IMR-90 (cell line): ENCODE data around the gene CDV3. TPM values are rescaled to one million over a fixed set of nuclear protein-coding genes. Genes with fewer than 3 reads are reported as not detected.
A peak's percentile ranks its signal among the peaks of the same experiment; 100 is the strongest.

Experiments
- ATAC-seq: fragments of 200-7000 bp; cut with Tn5 transposase; 2 replicates; pipeline ENCODE4 v1.9.1; 2020; ENCODE audit warnings: low read depth, mild to moderate bottlenecking, moderate library complexity
- BruUV-seq: library from RNA; stranded (reverse); fragments of 400-500 nt; replicated peaks from 2 replicates; lab custom pipeline; 2021; lab: Mats Ljungman, UMichigan
- CTCF ChIA-PET: fragments of 300-600 bp; formaldehyde crosslinking; extraction: SDS; loops from one replicate; lab custom pipeline; 2021; ENCODE audit warnings: antibody characterized with exemption; lab: Yijun Ruan, JAX
- POLR2A ChIA-PET: fragments of 300-600 bp; sonication (Branson Sonifier 250); formaldehyde crosslinking; loops from one replicate; lab custom pipeline; 2022; ENCODE audit warnings: antibody characterized with exemption; ENCODE audit not compliant: unreplicated experiment; lab: Charles Lee
- DNase-seq: peaks from one replicate; pipeline ENCODE4 v3.0.0; 2013
- H2AFZ ChIP-seq: replicated peaks from 2 replicates; pipeline ENCODE3; 2013; ENCODE audit warnings: low read length, mild to moderate bottlenecking; ENCODE audit not compliant: poor library complexity
- H2AK5ac ChIP-seq: 2 replicates; pipeline ENCODE4 v1.6.1; 2013; ENCODE audit warnings: low read depth, low read length, inconsistent platforms
- H2AK9ac ChIP-seq: replicated peaks from 2 replicates; pipeline ENCODE3; 2013; ENCODE audit warnings: mild to moderate bottlenecking, low read depth, low read length, moderate library complexity; ENCODE audit not compliant: poor library complexity
- H2BK120ac ChIP-seq: 2 replicates; pipeline ENCODE4 v1.6.1; 2013; ENCODE audit warnings: low read depth, low read length, inconsistent platforms
- H2BK15ac ChIP-seq: 3 replicates; pipeline ENCODE4 v1.6.1; 2013; ENCODE audit warnings: low read depth, low read length, inconsistent platforms
- H2BK20ac ChIP-seq: 2 replicates; pipeline ENCODE4 v1.6.1; 2013; ENCODE audit warnings: low read depth, mild to moderate bottlenecking, inconsistent platforms, low read length, moderate library complexity
- H2BK5ac ChIP-seq: 2 replicates; pipeline ENCODE4 v1.6.1; 2013; ENCODE audit warnings: mild to moderate bottlenecking, low read depth, low read length, inconsistent platforms; ENCODE audit not compliant: poor library complexity, severe bottlenecking
- H3K14ac ChIP-seq: replicated peaks from 2 replicates; pipeline ENCODE4 v1.6.1; 2013; ENCODE audit warnings: low read depth, low read length, inconsistent platforms
- H3K18ac ChIP-seq: 2 replicates; pipeline ENCODE4 v1.6.1; 2013; ENCODE audit warnings: low read depth, low read length, control low read depth
- H3K23ac ChIP-seq: 2 replicates; pipeline ENCODE4 v1.6.1; 2013; ENCODE audit warnings: low read depth, low read length, inconsistent platforms
- H3K27ac ChIP-seq: 2 replicates; pipeline ENCODE4 v1.5.1; 2013; ENCODE audit warnings: mild to moderate bottlenecking, control low read depth, low read length; ENCODE audit not compliant: insufficient read depth
- H3K27me3 ChIP-seq: 2 replicates; pipeline ENCODE4 v1.6.1; 2013; ENCODE audit warnings: low read length; ENCODE audit not compliant: control insufficient read depth, insufficient read depth
- H3K36me3 ChIP-seq: 2 replicates; pipeline ENCODE4 v1.6.1; 2013; ENCODE audit warnings: low read length, mixed read lengths; ENCODE audit not compliant: control insufficient read depth, insufficient read depth
- H3K4ac ChIP-seq: 2 replicates; pipeline ENCODE4 v1.6.1; 2013; ENCODE audit warnings: low read depth, low read length, inconsistent platforms
- H3K4me1 ChIP-seq: 2 replicates; pipeline ENCODE4 v1.6.1; 2013; ENCODE audit warnings: low read length, mixed read lengths; ENCODE audit not compliant: control insufficient read depth, insufficient read depth
- H3K4me2 ChIP-seq: 2 replicates; pipeline ENCODE4 v1.6.1; 2013; ENCODE audit warnings: low read depth, mild to moderate bottlenecking, control low read depth, low read length, moderate library complexity
- H3K4me3 ChIP-seq: 2 replicates; pipeline ENCODE4 v1.5.1; 2013; ENCODE audit warnings: low read depth, mild to moderate bottlenecking, control low read depth, low read length, moderate library complexity; ENCODE audit not compliant: insufficient read depth
- H3K56ac ChIP-seq: 2 replicates; pipeline ENCODE4 v1.6.1; 2013; ENCODE audit warnings: low read length, inconsistent platforms; ENCODE audit not compliant: insufficient read depth; ENCODE audit errors: extremely low read depth
- H3K79me1 ChIP-seq, 2 experiments: 2 replicates each; pipeline ENCODE4 v1.6.1; 2013; ENCODE audit warnings: low read length in 2 of 2, inconsistent platforms in 1 of 2, low read depth in 1 of 2
- H3K9ac ChIP-seq: 2 replicates; pipeline ENCODE4 v1.6.1; 2013; ENCODE audit warnings: low read depth, low read length, control low read depth
- H3K9me1 ChIP-seq: 2 replicates; pipeline ENCODE4 v1.6.1; 2013; ENCODE audit warnings: low read length, inconsistent platforms; ENCODE audit not compliant: insufficient read depth
- H3K9me3 ChIP-seq: 2 replicates; pipeline ENCODE4 v1.6.1; 2013; ENCODE audit warnings: low read length; ENCODE audit not compliant: control insufficient read depth, insufficient read depth
- H4K20me1 ChIP-seq: 2 replicates; pipeline ENCODE4 v1.6.1; 2013; ENCODE audit warnings: low read length, inconsistent platforms; ENCODE audit not compliant: insufficient read depth
- H4K5ac ChIP-seq: 2 replicates; pipeline ENCODE4 v1.6.1; 2013; ENCODE audit warnings: mild to moderate bottlenecking, low read depth, low read length, control low read depth
- H4K8ac ChIP-seq, 2 experiments: 2 replicates each; pipeline ENCODE4 v1.6.1; 2013; ENCODE audit warnings: low read depth in 2 of 2, low read length in 2 of 2, control low read depth in 1 of 2, inconsistent platforms in 1 of 2
- H4K91ac ChIP-seq: 2 replicates; pipeline ENCODE4 v1.6.1; 2013; ENCODE audit warnings: low read depth, low read length, inconsistent platforms; ENCODE audit not compliant: insufficient read depth
- MAFK ChIP-seq: IDR thresholded peaks from 2 replicates; pipeline ENCODE4 v1.6.1; 2012; ENCODE audit warnings: low read depth, low read length, improper control_type of control experiment
- SMC3 ChIP-seq: fragments of 150-350 bp; IDR thresholded peaks from 2 replicates; pipeline ENCODE4 v1.6.1; 2016; ENCODE audit warnings: low read depth, mild to moderate bottlenecking, antibody characterized with exemption, low read length, moderate library complexity
- WGBS, 2 experiments: methylation state at CpG; one replicate each; pipeline versions ENCODE4 v1.1.5 to v1.1.7; 2013; ENCODE audit warnings: missing lambda C conversion rate in 2 of 2; ENCODE audit not compliant: insufficient read length in 1 of 2; ENCODE audit errors: extremely low coverage in 2 of 2; 5-methylcytosine and 5-hydroxymethylcytosine counted together
- dilution Hi-C: fragments of 300-500 bp; cut with HindIII; formaldehyde crosslinking; loops from one replicate; pipeline ENCODE4 v1.14.3; 2018; ENCODE audit warnings: low sequenced_read_pairs; ENCODE audit not compliant: unreplicated experiment
- in situ Hi-C: fragments of 300-500 bp; cut with MboI; formaldehyde crosslinking; loops from 3 replicates; pipeline ENCODE4 v1.14.3; 2019; ENCODE audit warnings: low sequenced_read_pairs, inconsistent platforms, mixed read lengths
- intact Hi-C: fragments of 100-400 bp; cut with micrococcal nuclease; formaldehyde crosslinking; loops from 2 replicates; pipeline ENCODE4 v1.10.0; 2022
- polyA plus RNA-seq, 3 experiments: library from polyadenylated mRNA; depleted of rRNA; stranded (reverse); fragments of >200 nt; gene quantifications; 2 replicates each; pipeline ENCODE4 v1.2.3, GENCODE V29; 2012; ENCODE audit warnings: low replicate concordance in 1 of 3
- total RNA-seq: library from RNA; depleted of rRNA; stranded (reverse); fragments of >200 nt; gene quantifications from 2 replicates; pipeline ENCODE4 v1.2.3, GENCODE V29; 2012

CDV3 gene
- total and polyA plus RNA-seq, 2 of the 4 experiments (the other 2 are of a cell fraction): 93.6 to 120 TPM

DNA sequence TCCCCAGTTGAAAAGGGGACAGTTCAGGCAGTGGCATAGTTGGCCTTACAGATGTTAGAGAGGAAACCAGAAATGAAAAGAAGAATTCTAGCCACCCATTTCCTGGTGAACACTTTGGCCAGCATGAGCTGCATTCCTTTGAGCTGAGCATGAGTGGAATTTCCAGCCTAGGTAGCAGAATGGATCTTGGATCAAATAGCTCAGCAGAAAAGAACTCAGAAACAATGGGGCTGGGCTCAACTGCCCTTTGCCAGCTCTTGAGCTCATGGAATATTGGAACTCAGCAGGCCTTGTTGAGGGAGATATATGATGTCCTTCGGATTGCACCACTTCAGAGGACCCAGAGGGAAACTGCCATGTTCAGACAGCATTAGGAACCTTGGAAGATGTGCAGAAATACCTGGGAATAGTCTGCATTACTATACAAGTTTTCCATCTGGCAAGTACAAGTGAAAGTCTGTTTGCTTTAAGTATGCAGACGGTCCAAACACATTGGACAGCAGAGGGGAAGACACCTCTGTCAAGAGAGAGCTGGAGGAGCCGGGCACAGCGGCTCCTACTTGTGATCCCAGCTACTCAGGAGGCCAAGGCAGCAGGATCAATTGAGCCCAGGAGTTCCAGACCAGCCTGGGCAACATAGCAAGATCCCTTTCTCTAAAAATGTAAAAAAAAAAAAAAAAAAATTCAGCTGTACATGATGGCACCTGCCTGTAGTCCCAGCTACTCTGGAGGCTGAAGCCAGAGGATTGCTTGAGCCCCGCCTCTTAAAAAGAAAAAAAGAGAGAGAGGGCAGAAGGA lies 3.1 kb upstream of the CDV3 start:
- H3K27me3 ChIP-seq: no peaks in the 10 kb centered on the region
- dilution Hi-C loops: no loop called here
- H3K9ac ChIP-seq: no peak overlapping the region; the same call in 1 of the 2 replicates
- peak overlapping the region; percentile 9; the same call in 1 of the 2 replicates for H3K4me2 ChIP-seq
- H3K9me1 ChIP-seq: peaks cover 8% of the 10 kb centered on the region
- DNase-seq (peak; percentile 81), ATAC-seq (peak; percentile 1)
- peak overlapping the region; percentile 65; the same call in 1 of the 2 replicates for H3K18ac ChIP-seq
- peaks cover 0 to 11% of the 10 kb centered on the region in 2 experiments; a peak in 3 of 4 replicates for H3K79me1 ChIP-seq
- peak overlapping the region; percentile 71 for H2BK120ac ChIP-seq
- H2AFZ ChIP-seq: peak overlapping the region; percentile 36
- peak overlapping the region; percentile 90 for H2BK20ac ChIP-seq
- peak overlapping the region; percentile 27 for H3K27ac ChIP-seq
- in situ Hi-C loops: no loop called here
- peaks cover 11% of the 10 kb centered on the region for H4K20me1 ChIP-seq
- peak overlapping the region; percentile 84 for H2BK5ac ChIP-seq
- TF ChIP-seq MAFK (peak; percentile 67), SMC3 (no peak)
- H4K91ac ChIP-seq: peak overlapping the region; percentile 89
- H3K36me3 ChIP-seq: peaks cover 2% of the 10 kb centered on the region; the same call in 1 of the 2 replicates
- ChIA-PET CTCF (interaction anchor here (0.6 to 1.1 kb wide), 3 partner anchors 8 to 34 kb away, joined by 3 to 4 read pairs (median 4); no protein-coding TSS in a partner anchor), POLR2A (interaction anchor here (0.6 to 0.7 kb wide), 2 partner anchors 23 to 34 kb away, joined by 4 to 5 read pairs; no protein-coding TSS in a partner anchor)
- peak overlapping the region in 1 of 2 experiments; percentile 80; a peak in 2 of 4 replicates for H4K8ac ChIP-seq
- H2AK9ac ChIP-seq: peak overlapping the region; percentile 7
- H2AK5ac ChIP-seq: peak overlapping the region; percentile 68
- WGBS, 2 experiments: 100% methylated on average over 2 of the region's 5 CpGs; no CpG with 5 or more reads in 1 of the 2 experiments
- peak overlapping the region; percentile 78; the same call in 2 of the 3 replicates for H2BK15ac ChIP-seq
- H3K23ac ChIP-seq: peak overlapping the region; percentile 14; the same call in 1 of the 2 replicates
- peak overlapping the region; percentile 71 for H3K4ac ChIP-seq
- peak overlapping the region; percentile 46; the same call in 1 of the 2 replicates for H4K5ac ChIP-seq
- no TSS peak for BruUV-seq
- H3K4me3 ChIP-seq: no peak overlapping the region
- H3K4me1 ChIP-seq: peaks cover 17% of the 10 kb centered on the region
- H3K14ac ChIP-seq: peak overlapping the region; percentile 65
- peak overlapping the region; percentile 63; the same call in 1 of the 2 replicates for H3K56ac ChIP-seq
- intact Hi-C loops: loop anchor here (5.0 to 10.0 kb wide), 2 partner anchors 234 to 528 kb away; partner anchors contain the start of gene SRPRB
- no peaks in the 10 kb centered on the region for H3K9me3 ChIP-seq
